Measurements from ENCODE around the gene ARHGAP24. TPM values are rescaled to one million over a fixed set of nuclear protein-coding genes. Genes with fewer than 3 reads are reported as not detected.

The ARHGAP24 gene
- total RNA-seq, 1 donor from 2014 or later = 9.9 TPM

DNA sequence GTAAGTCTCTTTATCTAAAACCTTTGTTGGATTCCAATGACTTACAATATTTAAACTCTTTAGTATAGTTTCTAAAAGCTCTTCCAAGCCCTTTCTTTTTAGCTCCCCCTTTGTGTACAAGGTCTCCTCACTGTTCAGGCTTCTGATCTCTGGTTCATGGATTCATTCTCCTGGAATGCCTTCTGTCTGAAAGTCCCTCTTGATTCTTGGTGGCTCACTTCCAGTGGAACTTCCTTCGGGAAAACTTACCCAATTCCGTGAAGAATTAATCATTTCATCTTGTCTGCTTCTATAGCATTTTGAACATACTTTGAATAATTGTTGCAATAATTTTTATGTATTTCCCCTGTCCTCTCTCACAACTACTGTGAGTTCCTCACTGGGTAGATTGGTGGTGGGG is 3.6 kb downstream of the ARHGAP24 start:
- TF ChIP-seq, protein P1, sequence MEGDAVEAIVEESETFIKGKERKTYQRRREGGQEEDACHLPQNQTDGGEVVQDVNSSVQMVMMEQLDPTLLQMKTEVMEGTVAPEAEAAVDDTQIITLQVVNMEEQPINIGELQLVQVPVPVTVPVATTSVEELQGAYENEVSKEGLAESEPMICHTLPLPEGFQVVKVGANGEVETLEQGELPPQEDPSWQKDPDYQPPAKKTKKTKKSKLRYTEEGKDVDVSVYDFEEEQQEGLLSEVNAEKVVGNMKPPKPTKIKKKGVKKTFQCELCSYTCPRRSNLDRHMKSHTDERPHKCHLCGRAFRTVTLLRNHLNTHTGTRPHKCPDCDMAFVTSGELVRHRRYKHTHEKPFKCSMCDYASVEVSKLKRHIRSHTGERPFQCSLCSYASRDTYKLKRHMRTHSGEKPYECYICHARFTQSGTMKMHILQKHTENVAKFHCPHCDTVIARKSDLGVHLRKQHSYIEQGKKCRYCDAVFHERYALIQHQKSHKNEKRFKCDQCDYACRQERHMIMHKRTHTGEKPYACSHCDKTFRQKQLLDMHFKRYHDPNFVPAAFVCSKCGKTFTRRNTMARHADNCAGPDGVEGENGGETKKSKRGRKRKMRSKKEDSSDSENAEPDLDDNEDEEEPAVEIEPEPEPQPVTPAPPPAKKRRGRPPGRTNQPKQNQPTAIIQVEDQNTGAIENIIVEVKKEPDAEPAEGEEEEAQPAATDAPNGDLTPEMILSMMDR (conservative IDR thresholded peaks at IDR 0.05; ENCODE audit: low read depth, low read length) = no peak
- no peak overlapping the region for H3K4me3 ChIP-seq (ENCODE audit: low read depth, low read length)
- no peak for DNase-seq (ENCODE audit: low read depth)

DNA sequence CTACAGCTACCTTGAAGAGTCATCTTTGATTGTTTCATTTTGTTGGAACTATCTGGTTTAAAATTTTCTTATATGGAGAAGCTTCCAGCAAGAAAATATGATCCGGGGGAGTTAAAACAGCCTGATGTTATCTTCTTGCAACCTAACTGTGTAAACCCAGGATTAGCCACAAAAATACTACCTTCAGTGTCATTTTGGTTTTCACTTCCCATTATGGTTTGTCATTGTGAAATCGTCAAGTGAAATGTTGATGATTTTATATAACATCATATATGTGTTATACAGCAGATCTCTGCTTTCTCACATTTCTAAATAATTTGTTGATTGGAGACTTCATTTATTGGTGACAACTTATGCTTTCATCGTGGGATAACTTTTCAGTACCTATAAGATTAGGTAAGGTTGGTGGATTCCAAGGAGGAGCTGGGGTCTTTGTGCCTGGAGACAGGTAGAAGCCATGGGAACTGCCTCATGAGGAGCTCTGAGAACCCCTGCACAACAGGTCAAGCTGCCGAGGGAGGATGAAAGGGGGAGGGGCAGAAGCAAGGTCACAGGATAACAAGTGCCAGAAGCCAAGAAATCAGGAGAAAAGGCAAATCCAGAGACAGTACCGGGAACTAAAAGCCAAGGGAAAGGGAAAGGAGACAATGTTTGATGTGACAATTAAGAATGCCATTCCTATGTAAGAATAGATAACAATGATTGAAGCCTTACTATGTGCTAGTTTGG is 7.2 kb downstream of the ARHGAP24 start:
- no peak for DNase-seq (ENCODE audit: low read depth)
- TF ChIP-seq, protein P1 (conservative IDR thresholded peaks at IDR 0.05; ENCODE audit: low read depth, low read length) = no peak
- H3K4me3 ChIP-seq (ENCODE audit: low read depth, low read length) = no peak overlapping the region

GRCh38 chr4:85486425-85487086 is 11.6 kb downstream of the ARHGAP24 start:
- DNase-seq (ENCODE audit: low read depth) = no peak
- TF ChIP-seq, protein P1 (conservative IDR thresholded peaks at IDR 0.05; ENCODE audit: low read depth, low read length) = no peak
- no peak overlapping the region for H3K4me3 ChIP-seq (ENCODE audit: low read depth, low read length)

DNA sequence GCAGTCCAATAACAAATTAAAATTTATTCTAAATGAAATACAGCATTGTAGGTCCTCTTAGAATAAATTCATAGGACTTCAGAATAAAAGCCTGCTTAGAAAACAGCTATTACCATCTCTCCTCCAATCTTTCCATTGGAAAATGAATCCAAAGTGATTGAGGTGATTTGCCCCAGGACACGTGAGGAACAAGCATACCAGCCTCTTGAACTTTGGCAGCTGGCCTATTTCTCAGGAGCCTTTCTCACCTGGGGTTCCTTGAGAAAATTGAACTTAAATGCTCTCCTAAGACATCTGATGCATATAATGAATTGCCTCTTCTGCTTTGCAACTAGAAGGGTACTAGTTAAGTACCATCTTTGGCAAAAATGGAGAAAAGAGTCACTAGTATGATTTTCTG is 13.5 kb downstream of the ARHGAP24 start:
- H3K4me3 ChIP-seq (ENCODE audit: low read depth, low read length) = no peak overlapping the region
- no peak for DNase-seq (ENCODE audit: low read depth)
- TF ChIP-seq, protein P1 (conservative IDR thresholded peaks at IDR 0.05; ENCODE audit: low read depth, low read length) = no peak

GRCh38 chr4:85489273-85489981 is 14.5 kb downstream of the ARHGAP24 start:
- no peak overlapping the region for H3K4me3 ChIP-seq (ENCODE audit: low read depth, low read length)
- no peak for DNase-seq (ENCODE audit: low read depth)
- TF ChIP-seq, protein P1 (conservative IDR thresholded peaks at IDR 0.05; ENCODE audit: low read depth, low read length) = no peak

- no peak overlapping the region for H3K4me3 ChIP-seq (ENCODE audit: low read depth, low read length)
- no peak for DNase-seq (ENCODE audit: low read depth)
- TF ChIP-seq, protein P1 (conservative IDR thresholded peaks at IDR 0.05; ENCODE audit: low read depth, low read length) = no peak
Observed at GRCh38 chr4:85491527-85491926, 16.6 kb downstream of the ARHGAP24 start.

Measured in epithelial cell of proximal tubule (primary cell).